Colonic mucosa (tissue), 4 donors: ENCODE measurements around the gene FAM83F. TPM values are rescaled to one million over a fixed set of nuclear protein-coding genes. Genes with fewer than 3 reads are reported as not detected.

Experiments
- DNase-seq: peaks from one replicate; pipeline ENCODE4 v3.0.0-alpha.2; 2020
- H3K27ac ChIP-seq: fragments of 200-600 bp; one replicate; pipeline ENCODE4 v1.8.0; 2021
- H3K27me3 ChIP-seq: fragments of 200-600 bp; one replicate; pipeline ENCODE4 v1.8.0; 2021
- H3K36me3 ChIP-seq: fragments of 200-600 bp; one replicate; pipeline ENCODE4 v1.8.0; 2021
- H3K4me1 ChIP-seq: fragments of 200-600 bp; one replicate; pipeline ENCODE4 v1.8.0; 2021; ENCODE audit warnings: mild to moderate bottlenecking
- H3K4me3 ChIP-seq: fragments of 200-600 bp; one replicate; pipeline ENCODE4 v1.8.0; 2021
- H3K9ac ChIP-seq, 2 donors: one replicate each; pipeline ENCODE4 v1.7.0; 2013; ENCODE audit warnings: control low read depth in 2 of 2, low read depth in 2 of 2, low read length in 2 of 2
- H3K9me3 ChIP-seq: fragments of 200-600 bp; one replicate; pipeline ENCODE4 v1.8.0; 2021
- intact Hi-C: fragments of 100-400 bp; cut with DNase I; formaldehyde crosslinking; loops from one replicate; pipeline ENCODE4 v1.14.1; 2022
- total RNA-seq, 2 donors: library from RNA; stranded (reverse); fragmentation: NEBNext Ultra II Directional in 1 of 2; extraction: Animal tissue kit (Norgen Biotek cat#: 25700) in 1 of 2; gene quantifications; one replicate each; pipeline ENCODE4 v1.2.1, GENCODE V29; 2021
- TF ChIP-seq, protein P1 (sequence below): fragments of 200-600 bp; IDR thresholded peaks from one replicate; pipeline ENCODE4 v1.8.0; 2022; ENCODE audit warnings: antibody characterized with exemption, mild to moderate bottlenecking
- donor health status: healthy.
- donor health status: DM: no; HTN: no; CAD: no.
- donor health status: DM: no; HTN: no; CAD: no.

FAM83F gene
- total RNA-seq, 2 donors from 2014 or later, result 38.3 to 40.6 TPM

DNA sequence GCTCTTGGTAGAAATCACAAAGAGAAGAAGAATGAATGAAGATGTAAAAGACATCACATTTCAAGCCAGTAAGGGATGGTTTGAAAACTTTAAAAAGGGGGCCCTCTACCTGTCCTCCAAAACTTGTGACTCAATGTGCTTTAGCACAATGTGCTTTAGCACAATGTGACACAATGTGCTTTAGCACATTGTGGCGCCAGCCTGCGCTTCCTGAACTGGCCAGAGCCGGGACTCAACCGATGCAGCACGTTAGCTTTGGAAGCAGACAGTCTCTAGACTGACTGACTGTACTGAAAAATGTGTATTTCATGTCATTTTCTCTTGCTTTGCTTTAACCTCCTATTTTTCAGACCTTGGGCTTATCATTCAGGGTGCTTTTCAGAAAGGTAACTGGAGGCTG is 63.5 kb downstream of the FAM83F start:
- no peak for DNase-seq
- H3K27ac ChIP-seq, result no peak overlapping the region

GRCh38 chr22:40065981-40066380 is 71.2 kb downstream of the FAM83F start:
- no peak overlapping the region for H3K27ac ChIP-seq
- intact Hi-C loops, result no loop called here
- no peaks in the 10 kb centered on the region for H3K27me3 ChIP-seq
- H3K4me3 ChIP-seq, result no peak overlapping the region
- no peak overlapping the region for H3K9ac ChIP-seq
- no peaks in the 10 kb centered on the region for H3K9me3 ChIP-seq
- no peaks in the 10 kb centered on the region for H3K4me1 ChIP-seq
- no peak for DNase-seq
- TF ChIP-seq, protein P1, sequence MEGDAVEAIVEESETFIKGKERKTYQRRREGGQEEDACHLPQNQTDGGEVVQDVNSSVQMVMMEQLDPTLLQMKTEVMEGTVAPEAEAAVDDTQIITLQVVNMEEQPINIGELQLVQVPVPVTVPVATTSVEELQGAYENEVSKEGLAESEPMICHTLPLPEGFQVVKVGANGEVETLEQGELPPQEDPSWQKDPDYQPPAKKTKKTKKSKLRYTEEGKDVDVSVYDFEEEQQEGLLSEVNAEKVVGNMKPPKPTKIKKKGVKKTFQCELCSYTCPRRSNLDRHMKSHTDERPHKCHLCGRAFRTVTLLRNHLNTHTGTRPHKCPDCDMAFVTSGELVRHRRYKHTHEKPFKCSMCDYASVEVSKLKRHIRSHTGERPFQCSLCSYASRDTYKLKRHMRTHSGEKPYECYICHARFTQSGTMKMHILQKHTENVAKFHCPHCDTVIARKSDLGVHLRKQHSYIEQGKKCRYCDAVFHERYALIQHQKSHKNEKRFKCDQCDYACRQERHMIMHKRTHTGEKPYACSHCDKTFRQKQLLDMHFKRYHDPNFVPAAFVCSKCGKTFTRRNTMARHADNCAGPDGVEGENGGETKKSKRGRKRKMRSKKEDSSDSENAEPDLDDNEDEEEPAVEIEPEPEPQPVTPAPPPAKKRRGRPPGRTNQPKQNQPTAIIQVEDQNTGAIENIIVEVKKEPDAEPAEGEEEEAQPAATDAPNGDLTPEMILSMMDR, result no peak
- H3K36me3 ChIP-seq, result no peaks in the 10 kb centered on the region

More for the DNA sequence above, 63.5 kb downstream of the FAM83F start:
- TF ChIP-seq, protein P1, result no peak
- Histone ChIP-seq H3K4me1 (no peaks in the 10 kb centered on the region), H3K9me3 (no peaks in the 10 kb centered on the region), H3K27me3 (no peaks in the 10 kb centered on the region), H3K4me3 (no peak overlapping the region), H3K36me3 (no peaks in the 10 kb centered on the region), H3K9ac (no peak overlapping the region)
- intact Hi-C loops, result loop anchor here (10.0 kb wide), 1 partner anchor 127 kb away; no protein-coding TSS in a partner anchor

- intact Hi-C loops, result no loop called here
- Histone ChIP-seq H3K27ac (no peak overlapping the region), H3K4me1 (no peaks in the 10 kb centered on the region), H3K9me3 (no peaks in the 10 kb centered on the region), H3K4me3 (no peak overlapping the region), H3K27me3 (no peaks in the 10 kb centered on the region), H3K36me3 (no peaks in the 10 kb centered on the region), H3K9ac (no peak overlapping the region)
- TF ChIP-seq, protein P1, result no peak
- no peak for DNase-seq
Observed at GRCh38 chr22:40067639-40068038, 72.9 kb downstream of the FAM83F start.

- H3K4me1 ChIP-seq, result no peaks in the 10 kb centered on the region
- intact Hi-C loops, result no loop called here
- H3K4me3 ChIP-seq, result no peak overlapping the region
- TF ChIP-seq, protein P1, result no peak
- H3K9me3 ChIP-seq, result no peaks in the 10 kb centered on the region
- H3K27ac ChIP-seq, result no peak overlapping the region
- no peak overlapping the region for H3K9ac ChIP-seq
- no peak for DNase-seq
- H3K27me3 ChIP-seq, result no peaks in the 10 kb centered on the region
- H3K36me3 ChIP-seq, result no peaks in the 10 kb centered on the region
Observed at GRCh38 chr22:40070701-40071100, 75.9 kb downstream of the FAM83F start.

- H3K36me3 ChIP-seq, result no peaks in the 10 kb centered on the region
- no peak overlapping the region for H3K4me3 ChIP-seq
- no peaks in the 10 kb centered on the region for H3K27me3 ChIP-seq
- H3K9ac ChIP-seq, result no peak overlapping the region
- TF ChIP-seq, protein P1, result no peak
- DNase-seq, result no peak
- no peaks in the 10 kb centered on the region for H3K4me1 ChIP-seq
- intact Hi-C loops, result no loop called here
- no peak overlapping the region for H3K27ac ChIP-seq
- no peaks in the 10 kb centered on the region for H3K9me3 ChIP-seq
Observed at GRCh38 chr22:40071720-40072119, 77.0 kb downstream of the FAM83F start.
